ENCODE measurements around the gene NELL1.
"Not testable (repeated sequence)": the region's sequence is repeated elsewhere in the genome, so short reads cannot be mapped to it uniquely, and the experiment has no call there.

The NELL1 gene

GRCh38 chr11:20770414-20770946, 101.1 kb downstream of the NELL1 start:
- DNase-seq, result no peak

- DNase-seq, result no peak
Measured at GRCh38 chr11:20771026-20771425, 101.6 kb downstream of the NELL1 start.

DNA sequence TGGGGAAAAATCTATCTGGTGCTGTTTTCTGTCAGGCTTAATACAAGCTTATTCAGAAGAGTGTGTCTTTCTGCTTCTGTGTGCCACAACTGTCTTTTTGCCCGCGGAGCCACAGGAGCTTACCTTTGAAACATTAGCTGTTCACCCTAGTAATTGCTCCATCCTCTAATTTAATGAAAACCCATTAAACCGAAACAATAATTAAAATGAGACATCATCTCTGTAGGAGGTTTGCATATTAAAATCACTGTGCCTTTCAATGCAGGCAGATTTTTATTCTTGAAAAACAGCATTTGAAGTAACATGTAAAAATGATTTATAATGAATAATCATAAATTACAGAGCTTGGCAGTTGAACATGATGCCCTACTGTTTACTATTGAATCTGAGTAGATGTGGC, 102.3 kb downstream of the NELL1 start:
- no peak for DNase-seq

GRCh38 chr11:20775331-20775730, 105.9 kb downstream of the NELL1 start:
- no peak for DNase-seq

- no peak for DNase-seq
Measured at GRCh38 chr11:20782775-20783174, 113.4 kb downstream of the NELL1 start.

GRCh38 chr11:20783220-20783619, 113.8 kb downstream of the NELL1 start:
- DNase-seq, result no peak

DNA sequence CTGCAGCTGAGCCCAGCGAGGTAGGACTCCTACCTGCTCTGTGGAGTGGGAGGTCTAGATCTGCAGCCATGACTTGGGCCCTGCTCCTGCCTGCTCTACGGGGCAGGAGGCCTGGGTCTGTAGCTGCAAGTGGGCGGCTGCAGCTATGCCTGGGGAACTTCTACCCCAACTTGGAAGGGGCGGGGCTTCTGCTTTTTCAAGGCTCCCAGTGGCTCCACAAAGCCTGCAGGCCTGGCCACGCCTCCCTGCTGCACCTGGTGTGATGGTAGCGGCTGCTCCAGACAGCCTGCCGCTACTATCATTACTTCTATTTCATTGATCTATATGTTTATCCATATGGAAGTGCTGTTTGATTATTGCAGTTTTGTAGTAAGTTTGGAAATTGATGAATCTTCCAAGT, 121.2 kb downstream of the NELL1 start:
- no peak for DNase-seq

DNA sequence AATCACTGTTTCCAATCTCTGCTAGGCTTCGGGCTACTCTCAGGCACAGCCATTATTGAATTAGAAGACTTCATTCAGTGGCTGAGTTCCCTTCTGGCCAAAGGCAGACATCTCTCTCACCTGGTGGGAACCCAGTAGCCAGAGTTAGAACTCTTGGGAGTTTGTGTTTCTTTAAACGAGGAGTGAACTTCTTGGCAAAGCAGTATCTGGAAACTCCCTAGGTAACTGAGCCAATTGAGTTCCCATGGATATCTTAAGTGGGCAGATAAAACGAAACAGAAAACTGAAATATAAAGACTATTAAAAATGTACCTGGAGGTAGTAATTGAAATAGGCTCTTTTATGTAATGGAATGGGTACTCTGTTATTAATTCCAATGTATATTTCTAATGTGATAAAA, 125.6 kb downstream of the NELL1 start:
- no peak for DNase-seq

DNA sequence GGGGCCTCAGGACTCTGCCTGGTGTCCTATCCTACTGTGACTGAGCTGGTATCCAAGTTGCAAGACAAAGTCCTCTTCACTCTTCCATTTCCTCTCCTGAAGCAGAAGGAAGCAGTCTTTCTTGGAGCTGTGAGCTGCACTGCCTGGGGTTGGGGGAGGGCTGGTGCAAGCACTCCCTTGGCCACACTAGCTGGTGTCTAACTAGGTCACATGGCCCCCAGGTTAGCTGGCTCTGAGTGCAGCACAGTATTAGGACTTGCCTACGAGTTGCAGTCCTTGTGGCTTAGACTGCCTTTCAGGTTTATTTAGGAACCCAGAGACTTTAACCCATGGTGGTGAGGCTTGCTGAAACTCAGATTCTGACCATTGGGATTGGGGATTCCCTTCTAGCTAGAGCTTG, 138.9 kb downstream of the NELL1 start:
- DNase-seq, result no peak

GRCh38 chr11:20821046-20821445, 151.7 kb downstream of the NELL1 start:
- no peak for DNase-seq

GRCh38 chr11:20821470-20821869, 152.1 kb downstream of the NELL1 start:
- DNase-seq, result no peak

DNA sequence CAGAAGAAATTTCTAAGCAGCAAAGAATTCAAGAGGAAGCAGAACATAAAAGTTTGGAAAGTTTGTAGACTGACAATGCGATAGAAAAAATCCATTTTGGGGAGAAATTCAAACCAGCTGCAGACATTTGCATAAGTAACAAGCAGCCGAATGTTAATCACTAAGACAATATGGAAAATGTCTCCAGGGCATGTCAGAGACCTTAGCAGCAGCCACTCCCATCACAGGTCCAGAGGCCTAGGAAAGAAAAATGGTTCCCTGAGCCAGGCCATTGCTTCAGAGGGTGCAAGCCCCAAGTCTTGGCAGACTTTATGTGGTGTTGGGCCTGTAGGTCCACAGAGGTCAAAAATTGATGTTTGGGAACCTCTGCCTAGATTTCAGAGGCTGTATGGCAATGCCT, 155.4 kb downstream of the NELL1 start:
- DNase-seq, result no peak

DNA sequence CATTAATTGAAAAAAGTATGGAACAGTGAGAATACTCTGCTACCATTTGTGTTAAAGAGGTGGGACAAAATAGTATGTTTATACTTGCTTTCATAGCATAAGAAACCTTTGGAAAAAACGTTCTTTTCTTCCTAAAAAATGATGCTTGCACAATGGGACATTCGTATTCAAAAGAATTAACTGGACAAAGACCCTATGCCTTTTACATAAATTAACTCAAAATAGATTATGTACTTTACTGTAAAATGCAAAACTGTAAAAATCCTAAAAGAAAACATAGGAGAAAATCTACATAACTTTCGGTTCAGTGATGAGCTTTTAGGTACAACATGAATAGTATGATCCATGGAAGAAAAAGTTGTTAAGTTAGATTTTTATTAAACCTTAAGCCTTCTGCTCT, 166.2 kb downstream of the NELL1 start:
- DNase-seq, result no peak

GRCh38 chr11:20839231-20839630, 169.8 kb downstream of the NELL1 start:
- DNase-seq, result no peak

GRCh38 chr11:20840341-20840740, 171.0 kb downstream of the NELL1 start:
- DNase-seq, result no peak

DNA sequence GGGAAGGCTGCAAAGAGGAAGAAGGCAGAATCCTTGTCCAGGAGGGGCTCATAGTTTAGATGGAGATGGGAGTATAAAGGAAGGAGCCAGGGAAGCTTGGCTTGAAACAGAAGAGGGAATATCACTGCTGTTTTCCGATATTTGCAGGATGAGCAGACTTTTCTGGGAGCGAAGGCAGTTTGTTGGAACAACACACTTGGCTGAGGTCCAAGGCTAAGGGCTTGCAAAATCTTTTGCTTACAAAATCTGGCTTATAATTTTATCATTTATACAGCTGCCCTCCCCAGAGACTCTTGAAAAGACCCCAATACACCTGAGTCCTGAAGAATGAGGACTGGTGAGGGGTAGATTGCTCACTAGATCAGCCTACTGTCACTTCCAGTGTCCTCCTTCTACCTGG, 174.8 kb downstream of the NELL1 start:
- no peak for DNase-seq

DNA sequence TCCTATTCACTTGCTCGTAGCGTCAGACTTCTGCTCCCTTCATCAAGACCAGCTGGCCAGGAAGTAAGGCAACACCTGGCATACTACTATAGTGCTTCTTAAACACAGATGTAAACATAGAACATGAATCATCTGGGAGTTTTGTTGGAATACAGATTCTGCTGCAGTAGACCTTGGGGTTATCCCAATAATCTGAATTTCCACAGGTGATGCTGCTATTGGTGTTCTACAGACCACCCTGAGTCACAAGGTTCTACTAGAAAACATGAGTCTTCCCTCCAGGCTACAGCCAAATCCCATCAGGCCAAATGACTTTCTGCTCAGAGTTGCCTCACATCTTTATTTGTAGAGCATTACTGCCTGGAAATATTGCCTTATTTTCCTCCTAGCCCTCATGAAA, 175.2 kb downstream of the NELL1 start:
- DNase-seq, result no peak

- DNase-seq, result no peak
Measured at GRCh38 chr11:20854215-20854955, 185.0 kb downstream of the NELL1 start.

DNA sequence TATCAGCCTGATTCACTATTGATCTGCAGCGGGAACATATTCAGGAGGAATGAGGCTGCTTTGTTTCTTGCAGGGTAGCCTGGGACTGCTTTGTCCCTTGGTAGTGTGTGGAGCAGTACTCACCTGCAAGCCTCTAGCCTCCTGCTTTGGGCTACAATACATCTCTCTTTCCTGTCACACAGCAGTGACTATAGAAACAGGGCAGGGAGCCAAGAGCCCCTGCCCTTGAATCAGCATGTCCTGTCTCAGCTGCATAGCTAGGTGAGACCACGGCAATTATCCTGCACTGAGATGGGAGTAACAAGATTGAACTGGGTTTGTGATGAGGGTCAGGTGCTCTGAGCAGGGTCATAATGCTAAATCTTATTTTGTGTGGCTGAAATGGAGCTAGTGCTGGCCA, 191.9 kb downstream of the NELL1 start:
- no peak for DNase-seq

DNA sequence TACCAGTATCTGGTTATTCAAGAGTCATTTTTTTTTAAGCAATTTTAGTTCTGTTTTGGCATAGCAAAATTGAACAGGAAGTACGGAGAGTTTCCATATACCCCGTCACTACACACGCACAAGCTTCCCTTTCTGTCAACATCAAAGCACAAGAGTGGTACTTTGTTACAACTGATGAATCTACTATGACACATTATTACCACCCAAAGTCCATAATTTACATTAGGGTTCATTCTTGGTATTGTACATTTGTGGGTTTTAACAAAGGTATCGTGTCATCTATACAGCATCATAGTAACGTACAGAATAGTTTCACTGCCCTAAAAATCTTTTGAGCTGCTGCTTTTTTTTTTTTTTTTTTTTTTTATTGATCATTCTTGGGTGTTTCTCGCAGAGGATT, 192.9 kb downstream of the NELL1 start:
- DNase-seq, result not testable (repeated sequence)

- no peak for DNase-seq
Measured at GRCh38 chr11:20864628-20865027, 195.2 kb downstream of the NELL1 start.

DNA sequence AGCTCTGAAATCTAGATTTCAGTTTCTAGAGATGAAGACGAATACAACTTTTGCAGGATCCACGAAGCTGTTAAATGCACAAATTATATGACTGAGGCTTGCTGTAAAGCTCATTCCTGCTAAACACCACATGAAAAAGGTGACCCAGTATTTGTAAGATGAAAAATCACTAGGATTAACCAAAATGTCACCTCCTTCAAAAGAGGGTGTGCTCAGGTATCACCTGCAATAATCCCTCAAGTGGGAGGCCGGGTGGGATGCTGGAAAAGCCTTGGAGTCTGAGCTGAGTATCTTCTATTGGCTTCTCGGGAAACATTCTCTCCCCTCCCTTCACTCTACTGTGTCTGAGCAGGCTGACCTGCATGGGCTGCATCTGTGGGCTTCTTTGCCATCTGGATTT, 195.8 kb downstream of the NELL1 start:
- no peak for DNase-seq

GRCh38 chr11:20869123-20869522, 199.7 kb downstream of the NELL1 start:
- DNase-seq, result no peak

GRCh38 chr11:20873054-20873453, 203.7 kb downstream of the NELL1 start:
- no peak for DNase-seq

- no peak for DNase-seq
Measured at GRCh38 chr11:20874358-20874757, 205.0 kb downstream of the NELL1 start.

All from central memory CD4-positive, alpha-beta T cell (primary cell).